ENCODE data around the gene ZNF43.

DNA sequence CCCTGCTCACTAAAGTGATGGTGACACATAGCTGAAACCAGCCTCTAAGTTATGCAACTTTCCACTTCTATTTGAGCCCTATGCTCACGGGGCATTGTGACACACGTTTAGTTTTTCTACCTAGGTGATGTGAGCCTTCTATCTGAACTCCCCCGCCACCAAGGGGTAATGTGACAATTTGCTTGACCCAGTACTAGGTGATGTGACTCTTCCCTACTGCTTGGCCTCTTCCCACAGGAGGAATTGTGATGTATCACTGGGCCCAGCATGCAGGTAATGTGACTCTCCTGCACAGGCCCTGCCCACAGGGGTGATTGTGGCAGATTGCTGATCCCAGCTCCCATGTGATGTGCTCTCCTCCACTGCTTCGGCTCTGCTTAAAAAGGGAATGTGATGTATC is 42.7 kb upstream of the ZNF43 start:
- TF ChIP-seq, protein P1, sequence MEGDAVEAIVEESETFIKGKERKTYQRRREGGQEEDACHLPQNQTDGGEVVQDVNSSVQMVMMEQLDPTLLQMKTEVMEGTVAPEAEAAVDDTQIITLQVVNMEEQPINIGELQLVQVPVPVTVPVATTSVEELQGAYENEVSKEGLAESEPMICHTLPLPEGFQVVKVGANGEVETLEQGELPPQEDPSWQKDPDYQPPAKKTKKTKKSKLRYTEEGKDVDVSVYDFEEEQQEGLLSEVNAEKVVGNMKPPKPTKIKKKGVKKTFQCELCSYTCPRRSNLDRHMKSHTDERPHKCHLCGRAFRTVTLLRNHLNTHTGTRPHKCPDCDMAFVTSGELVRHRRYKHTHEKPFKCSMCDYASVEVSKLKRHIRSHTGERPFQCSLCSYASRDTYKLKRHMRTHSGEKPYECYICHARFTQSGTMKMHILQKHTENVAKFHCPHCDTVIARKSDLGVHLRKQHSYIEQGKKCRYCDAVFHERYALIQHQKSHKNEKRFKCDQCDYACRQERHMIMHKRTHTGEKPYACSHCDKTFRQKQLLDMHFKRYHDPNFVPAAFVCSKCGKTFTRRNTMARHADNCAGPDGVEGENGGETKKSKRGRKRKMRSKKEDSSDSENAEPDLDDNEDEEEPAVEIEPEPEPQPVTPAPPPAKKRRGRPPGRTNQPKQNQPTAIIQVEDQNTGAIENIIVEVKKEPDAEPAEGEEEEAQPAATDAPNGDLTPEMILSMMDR (IDR thresholded peaks at IDR 0.05), result no peak
- TF ChIP-seq POLR2A (IDR thresholded peaks at IDR 0.05), result no peak
- no peak for TF ChIP-seq POLR2AphosphoS5 (IDR thresholded peaks at IDR 0.05; ENCODE audit: insufficient read depth in 1 of 2, low read depth in 1 of 2)

Data from vagina (tissue), 2 donors.